NB4 (cell line): Measurements from ENCODE around the gene KCNMB2.

Experiments
- DNase-seq: peaks from one replicate; pipeline ENCODE4 v3.0.0; 2010; ENCODE audit warnings: low read depth
- H3K4me3 ChIP-seq: one replicate; pipeline ENCODE4 v1.5.1; 2011; ENCODE audit warnings: mild to moderate bottlenecking, low read depth, low read length, moderate library complexity
- MAX ChIP-seq: IDR thresholded peaks from 2 replicates; pipeline ENCODE4 v1.6.1; 2011; ENCODE audit warnings: low read depth, low read length
- MYC ChIP-seq: IDR thresholded peaks from 2 replicates; pipeline ENCODE4 v1.6.1; 2011; ENCODE audit warnings: low read depth, low read length
- POLR2A ChIP-seq: IDR thresholded peaks from 2 replicates; pipeline ENCODE4 v1.6.1; 2011; ENCODE audit warnings: mild to moderate bottlenecking; ENCODE audit not compliant: insufficient read length; ENCODE audit errors: extremely low read depth
- TF ChIP-seq, protein P1 (sequence below): IDR thresholded peaks from one replicate; pipeline ENCODE4 v1.5.1; 2012; ENCODE audit warnings: low read depth, low read length

Gene KCNMB2

DNA sequence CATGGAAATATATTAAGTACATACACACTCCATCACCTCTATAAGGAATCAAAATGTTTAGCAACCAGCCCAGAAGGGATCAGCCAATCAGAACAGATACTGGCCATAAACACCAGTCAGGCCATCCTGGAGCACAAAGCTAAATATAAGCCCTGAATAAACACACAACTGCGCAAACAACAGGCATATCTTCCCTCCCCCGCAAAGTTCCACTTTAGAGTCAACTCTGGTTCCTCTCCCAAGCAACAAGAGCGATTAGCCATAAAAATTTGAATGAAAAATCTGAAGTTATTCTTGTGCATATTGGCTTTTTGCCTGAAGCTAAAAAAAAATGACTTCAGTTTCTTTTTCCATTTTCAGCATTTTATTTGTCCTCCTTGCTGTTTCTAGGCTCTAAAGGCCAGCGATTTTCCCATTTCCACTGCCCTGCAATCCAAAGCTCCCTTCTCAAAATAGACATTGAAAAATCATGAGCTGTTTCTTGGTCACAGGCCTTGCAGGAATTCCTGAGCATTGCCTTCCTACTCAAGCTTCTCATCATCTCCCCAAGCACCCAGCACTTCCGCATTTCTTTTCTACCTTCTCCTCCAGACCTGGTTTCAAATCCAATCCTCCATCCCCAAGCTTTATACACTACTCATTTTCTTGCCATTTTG is 287.5 kb downstream of the KCNMB2 start:
- H3K4me3 ChIP-seq, result no peak overlapping the region
- no peak for DNase-seq
- TF ChIP-seq MYC (no peak), POLR2A (no peak)
- TF ChIP-seq, protein P1, sequence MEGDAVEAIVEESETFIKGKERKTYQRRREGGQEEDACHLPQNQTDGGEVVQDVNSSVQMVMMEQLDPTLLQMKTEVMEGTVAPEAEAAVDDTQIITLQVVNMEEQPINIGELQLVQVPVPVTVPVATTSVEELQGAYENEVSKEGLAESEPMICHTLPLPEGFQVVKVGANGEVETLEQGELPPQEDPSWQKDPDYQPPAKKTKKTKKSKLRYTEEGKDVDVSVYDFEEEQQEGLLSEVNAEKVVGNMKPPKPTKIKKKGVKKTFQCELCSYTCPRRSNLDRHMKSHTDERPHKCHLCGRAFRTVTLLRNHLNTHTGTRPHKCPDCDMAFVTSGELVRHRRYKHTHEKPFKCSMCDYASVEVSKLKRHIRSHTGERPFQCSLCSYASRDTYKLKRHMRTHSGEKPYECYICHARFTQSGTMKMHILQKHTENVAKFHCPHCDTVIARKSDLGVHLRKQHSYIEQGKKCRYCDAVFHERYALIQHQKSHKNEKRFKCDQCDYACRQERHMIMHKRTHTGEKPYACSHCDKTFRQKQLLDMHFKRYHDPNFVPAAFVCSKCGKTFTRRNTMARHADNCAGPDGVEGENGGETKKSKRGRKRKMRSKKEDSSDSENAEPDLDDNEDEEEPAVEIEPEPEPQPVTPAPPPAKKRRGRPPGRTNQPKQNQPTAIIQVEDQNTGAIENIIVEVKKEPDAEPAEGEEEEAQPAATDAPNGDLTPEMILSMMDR, result no peak

GRCh38 chr3:178826435-178827123 is 290.3 kb downstream of the KCNMB2 start:
- no peak for TF ChIP-seq POLR2A
- TF ChIP-seq, protein P1, result no peak
- no peak for TF ChIP-seq MYC
- no peak for TF ChIP-seq MAX
- no peak for DNase-seq
- no peak overlapping the region for H3K4me3 ChIP-seq

DNA sequence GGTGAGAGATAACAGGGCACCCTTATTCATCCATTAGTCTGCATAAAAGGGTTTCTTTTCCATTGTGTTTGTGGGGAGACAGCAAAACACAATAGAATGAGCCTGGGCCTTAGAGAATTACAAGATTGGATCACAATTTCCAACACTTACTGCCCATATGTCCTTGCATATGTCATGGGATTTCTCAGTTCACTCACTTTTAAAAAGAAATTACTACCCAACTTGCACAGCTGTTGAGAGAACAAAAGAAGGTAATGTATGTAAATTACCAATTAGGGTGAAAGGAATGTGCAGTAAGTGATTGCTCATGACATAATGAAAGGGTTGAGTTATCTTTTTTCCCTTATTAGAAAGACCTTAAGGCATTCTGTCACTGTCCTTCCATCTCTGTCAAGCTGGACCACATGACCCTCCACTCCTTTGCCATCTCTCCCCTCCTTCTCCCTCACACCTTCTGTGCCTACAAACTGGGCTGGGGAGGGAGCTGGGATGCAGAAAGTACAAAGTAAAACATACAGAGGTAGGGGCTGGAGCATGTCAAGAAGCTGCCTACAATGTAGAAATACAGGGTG is 291.1 kb downstream of the KCNMB2 start:
- H3K4me3 ChIP-seq, result no peak overlapping the region
- no peak for DNase-seq
- TF ChIP-seq, protein P1, result no peak

DNA sequence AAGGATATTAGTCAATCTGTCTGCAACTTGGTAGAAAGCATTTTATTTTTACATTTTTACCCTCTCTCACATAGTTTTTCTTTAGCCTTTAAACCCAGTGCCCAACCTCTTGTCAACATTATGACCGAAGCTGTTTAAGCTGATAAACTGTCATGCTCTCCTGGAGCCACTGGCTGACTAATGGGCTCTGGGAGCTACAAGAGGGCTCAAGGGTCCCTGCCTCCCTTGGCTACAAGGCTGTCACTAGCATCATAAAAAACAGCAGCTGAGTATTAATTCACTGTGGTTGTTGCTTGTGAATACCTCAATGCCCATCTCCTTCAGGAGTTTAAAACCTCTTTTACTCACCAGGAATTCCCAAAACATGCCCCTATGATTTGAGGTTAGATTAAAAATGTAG is 297.5 kb downstream of the KCNMB2 start:
- no peak for TF ChIP-seq MYC
- TF ChIP-seq MAX, result no peak
- TF ChIP-seq, protein P1, result no peak
- no peak for TF ChIP-seq POLR2A
- DNase-seq, result no peak
- no peak overlapping the region for H3K4me3 ChIP-seq

- TF ChIP-seq MAX (no peak), MYC (no peak), POLR2A (no peak)
- TF ChIP-seq, protein P1, result no peak
- no peak for DNase-seq
- no peak overlapping the region for H3K4me3 ChIP-seq
Measured at GRCh38 chr3:178835033-178835432, 298.8 kb downstream of the KCNMB2 start.
